HCT116 (cell line): ENCODE results near the gene GPR32. TPM values are rescaled to one million over a fixed set of nuclear protein-coding genes. Genes with fewer than 3 reads are reported as not detected.

Experiments used
- ATAC-seq: fragments of 200-7000 bp; cut with Tn5 transposase; 2 replicates; pipeline ENCODE4 v1.9.1; 2020; ENCODE audit warnings: mild to moderate bottlenecking, moderate library complexity
- BruUV-seq: library from RNA; stranded (reverse); fragments of 400-500 nt; replicated peaks from 2 replicates; lab custom pipeline; 2021; lab: Mats Ljungman, UMichigan
- CTCF ChIA-PET: fragments of 300-600 bp; sonication (Branson Sonifier 250); formaldehyde crosslinking; loops from one replicate; lab custom pipeline; 2021; ENCODE audit warnings: antibody characterized with exemption; lab: Charles Lee
- POLR2A ChIA-PET: fragments of 300-600, 350-600 bp; sonication (Branson Sonifier 250); formaldehyde crosslinking; loops from one replicate; lab custom pipeline; 2021; ENCODE audit warnings: antibody characterized with exemption; lab: Charles Lee
- RAD21 ChIA-PET, 2 experiments: fragments of 300-600 bp; sonication (Branson Sonifier 250); formaldehyde crosslinking; loops; one replicate each; lab custom pipeline; 2023; ENCODE audit warnings: low total read pairs in 2 of 2; ENCODE audit not compliant: uncharacterized antibody in 2 of 2, unreplicated experiment in 2 of 2, low non-redundant PET in 1 of 2; lab: Charles Lee
- DNase-seq: peaks from one replicate; pipeline ENCODE4 v3.0.0-alpha.2; 2010; ENCODE audit warnings: low read depth, low spot score
- H2AFZ ChIP-seq: fragments of 200-600 bp; shearing (Covaris generic), sonication (generic); 2 replicates; pipeline ENCODE4 v1.6.1; 2017; ENCODE audit warnings: low read depth, mixed run types, mixed read lengths, antibody characterized with exemption, low read length; ENCODE audit not compliant: poor library complexity, severe bottlenecking
- H3K27ac ChIP-seq: 2 replicates; pipeline ENCODE4 v1.5.1; 2012; ENCODE audit warnings: low read depth, low read length
- H3K27me3 ChIP-seq: fragments of 200-600 bp; sonication (generic); 2 replicates; pipeline ENCODE4 v1.6.1; 2016; ENCODE audit warnings: mixed run types, low read length, mixed read lengths; ENCODE audit not compliant: insufficient read depth
- H3K36me3 ChIP-seq, 2 experiments: fragments of 200-500 bp in 1 of 2; fragments of 200-600 bp in 1 of 2; sonication (Bioruptor generic) in 1 of 2; sonication (generic) in 1 of 2; 2 replicates each; pipeline versions ENCODE4 v1.5.1 to v1.6.1; 2014 to 2016; ENCODE audit warnings: low read length in 2 of 2, inconsistent platforms in 1 of 2, mixed read lengths in 1 of 2, mixed run types in 1 of 2; ENCODE audit not compliant: insufficient read depth in 2 of 2, control insufficient read depth in 1 of 2
- H3K4me1 ChIP-seq, 2 experiments: fragments of 200-600 bp in 1 of 2; sonication (generic) in 1 of 2; 2 replicates each; pipeline versions ENCODE4 v1.5.1 to v1.6.1; 2012 to 2017; ENCODE audit warnings: low read length in 2 of 2, inconsistent platforms in 1 of 2, mild to moderate bottlenecking in 1 of 2, mixed read lengths in 1 of 2, mixed run types in 1 of 2, moderate library complexity in 1 of 2; ENCODE audit not compliant: insufficient read depth in 2 of 2, control insufficient read depth in 1 of 2
- H3K4me2 ChIP-seq: fragments of 200-600 bp; sonication (generic); 2 replicates; pipeline ENCODE4 v1.6.1; 2017; ENCODE audit warnings: mixed run types, low read length, mixed read lengths
- H3K4me3 ChIP-seq, 2 experiments: fragments of 200-600 bp in 1 of 2; sonication (generic) in 1 of 2; replicated peaks in 1 of 2; 2 replicates each; pipeline ENCODE4 v1.5.1; 2011 to 2016; ENCODE audit warnings: low read length in 2 of 2, control low read depth in 1 of 2, low read depth in 1 of 2, mild to moderate bottlenecking in 1 of 2, mixed read lengths in 1 of 2, mixed run types in 1 of 2
- H3K79me2 ChIP-seq: fragments of 200-600 bp; sonication (generic); 2 replicates; pipeline ENCODE4 v1.6.1; 2017; ENCODE audit warnings: mild to moderate bottlenecking, mixed run types, low read length, moderate library complexity, mixed read lengths; ENCODE audit not compliant: insufficient read depth
- H3K9ac ChIP-seq: fragments of 200-600 bp; sonication (generic); 2 replicates; pipeline ENCODE4 v1.6.1; 2016; ENCODE audit warnings: low read length, mixed read lengths
- H3K9me2 ChIP-seq: fragments of 200-600 bp; sonication (generic), shearing (Covaris generic); 2 replicates; pipeline ENCODE4 v1.6.1; 2017; ENCODE audit warnings: mixed run types, mild to moderate bottlenecking, moderate library complexity; ENCODE audit not compliant: insufficient read depth
- H3K9me3 ChIP-seq, 2 experiments: fragments of 200-500 bp in 1 of 2; fragments of 200-600 bp in 1 of 2; sonication (Bioruptor generic) in 1 of 2; sonication (generic) in 1 of 2; 2 replicates each; pipeline ENCODE4 v1.6.1; 2014 to 2017; ENCODE audit warnings: low read length in 2 of 2, mixed read lengths in 2 of 2, inconsistent platforms in 1 of 2, low read depth in 1 of 2, mild to moderate bottlenecking in 1 of 2, mixed run types in 1 of 2, moderate library complexity in 1 of 2; ENCODE audit not compliant: control insufficient read depth in 1 of 2, insufficient read depth in 1 of 2
- H4K20me1 ChIP-seq: fragments of 200-600 bp; sonication (generic), shearing (Covaris generic); 2 replicates; pipeline ENCODE4 v1.6.1; 2017; ENCODE audit warnings: mixed run types, mild to moderate bottlenecking, moderate library complexity; ENCODE audit not compliant: insufficient read depth
- ATF3 ChIP-seq: IDR thresholded peaks from 2 replicates; pipeline ENCODE4 v1.6.1; 2012
- CEBPB ChIP-seq: IDR thresholded peaks from 2 replicates; pipeline ENCODE4 v1.6.1; 2012; ENCODE audit warnings: low read depth
- CTCF ChIP-seq, 3 experiments: fragments of 200-600 bp in 1 of 3; sonication (generic) in 1 of 3; IDR thresholded peaks in 2 of 3; conservative IDR thresholded peaks in 1 of 3; 2 replicates each; pipeline ENCODE4 v1.5.1; 2012 to 2017; ENCODE audit warnings: low read depth in 2 of 3, low read length in 2 of 3, antibody characterized with exemption in 1 of 3, borderline replicate concordance in 1 of 3, control low read depth in 1 of 3, mild to moderate bottlenecking in 1 of 3, mixed read lengths in 1 of 3, mixed run types in 1 of 3, moderate library complexity in 1 of 3; ENCODE audit not compliant: insufficient read depth in 1 of 3
- EGR1 ChIP-seq: IDR thresholded peaks from 2 replicates; pipeline ENCODE4 v1.6.1; 2012; ENCODE audit warnings: low read depth
- ELF1 ChIP-seq: IDR thresholded peaks from 2 replicates; pipeline ENCODE4 v1.6.1; 2012; ENCODE audit warnings: low read depth, borderline replicate concordance
- POLR2A ChIP-seq: IDR thresholded peaks from 2 replicates; pipeline ENCODE4 v1.7.0; 2011; ENCODE audit warnings: borderline replicate concordance; ENCODE audit not compliant: insufficient read depth, insufficient read length; ENCODE audit errors: extremely low read depth
- RAD21 ChIP-seq: IDR thresholded peaks from 2 replicates; pipeline ENCODE4 v1.6.1; 2012; ENCODE audit warnings: low read depth, mild to moderate bottlenecking
- TCF7L2 ChIP-seq: IDR thresholded peaks from 2 replicates; pipeline ENCODE4 v1.7.0; 2011; ENCODE audit warnings: borderline replicate concordance, inconsistent platforms; ENCODE audit not compliant: insufficient read depth, insufficient read length; ENCODE audit errors: extremely low read depth
- ZFX ChIP-seq: fragments of 450-650 bp; IDR thresholded peaks from 2 replicates; pipeline ENCODE4 v1.6.1; 2017
- ZNF274 ChIP-seq: fragments of 200-500 bp; sonication (Bioruptor generic); IDR thresholded peaks from 2 replicates; pipeline ENCODE4 v1.6.1; 2014; ENCODE audit warnings: mild to moderate bottlenecking, low read depth, low read length, inconsistent platforms
- intact Hi-C: fragments of 100-400 bp; cut with micrococcal nuclease; formaldehyde crosslinking; loops from 2 replicates; pipeline ENCODE4 v1.10.0; 2022
- total RNA-seq: library from RNA; stranded (reverse); gene quantifications from one replicate; pipeline ENCODE4 v1.2.1, GENCODE V29; 2021; ENCODE audit not compliant: unreplicated experiment

Gene GPR32
- total RNA-seq, 1 experiment from 2014 or later, result not detected

- H3K4me3 ChIP-seq, result no peak overlapping the region
- H4K20me1 ChIP-seq, result no peaks in the 10 kb centered on the region
- ATAC-seq (0 out of 2 replicates have a peak, but pooled peaks have one; percentile 44), DNase-seq (no peak)
- BruUV-seq, result no TSS peak
- CTCF ChIA-PET, result no interaction called here
- H3K9me2 ChIP-seq, result no peaks in the 10 kb centered on the region
- H3K9me3 ChIP-seq, result no peaks in the 10 kb centered on the region
- no peak for TF ChIP-seq CEBPB
- no peak for TF ChIP-seq TCF7L2
- no peak for TF ChIP-seq CTCF (IDR thresholded peaks at IDR 0.05 in 2 of 3, conservative IDR thresholded peaks at IDR 0.05 in 1 of 3; ENCODE audit: borderline replicate concordance in 1 of 3, insufficient read depth in 1 of 3, low read depth in 2 of 3, low read length in 2 of 3)
- no peak for TF ChIP-seq ELF1
- no peak for TF ChIP-seq RAD21
- H3K4me1 ChIP-seq, result no peaks in the 10 kb centered on the region
- POLR2A ChIA-PET, result no interaction called here
- intact Hi-C loops, result no loop called here
- RAD21 ChIA-PET, result no interaction called here
- no peaks in the 10 kb centered on the region for H3K36me3 ChIP-seq
- no peak overlapping the region for H3K27ac ChIP-seq
- H3K4me2 ChIP-seq, result no peak overlapping the region
- no peak overlapping the region for H2AFZ ChIP-seq
- H3K27me3 ChIP-seq, result peaks cover 3% of the 10 kb centered on the region
- no peak overlapping the region for H3K9ac ChIP-seq
- H3K79me2 ChIP-seq, result no peaks in the 10 kb centered on the region
Observed at GRCh38 chr19:50739914-50740426, 30.3 kb upstream of the GPR32 start.

- H4K20me1 ChIP-seq, result no peaks in the 10 kb centered on the region
- TF ChIP-seq ZNF274 (no peak), TCF7L2 (no peak), ATF3 (no peak), ZFX (no peak), POLR2A (no peak), CEBPB (no peak), EGR1 (no peak)
- no TSS peak for BruUV-seq
- no peak for DNase-seq
- POLR2A ChIA-PET, result no interaction called here
- H3K27me3 ChIP-seq, result peaks cover 2% of the 10 kb centered on the region
- RAD21 ChIA-PET, result no interaction called here
- H3K79me2 ChIP-seq, result no peaks in the 10 kb centered on the region
- no peaks in the 10 kb centered on the region for H3K9me2 ChIP-seq
- H3K4me3 ChIP-seq, result no peak overlapping the region
- H3K4me1 ChIP-seq, result no peaks in the 10 kb centered on the region
- H2AFZ ChIP-seq, result no peak overlapping the region
- H3K4me2 ChIP-seq, result no peak overlapping the region
- no peak overlapping the region for H3K9ac ChIP-seq
- no peak for ATAC-seq
- H3K9me3 ChIP-seq, result no peaks in the 10 kb centered on the region
- no peaks in the 10 kb centered on the region for H3K36me3 ChIP-seq
- no peak overlapping the region for H3K27ac ChIP-seq
- CTCF ChIA-PET, result no interaction called here
- intact Hi-C loops, result no loop called here
Observed at GRCh38 chr19:50741179-50741933, 28.9 kb upstream of the GPR32 start.
